Caco-2 (cell line): ENCODE measurements around the gene C16orf54. TPM values are rescaled to one million over a fixed set of nuclear protein-coding genes. Genes with fewer than 3 reads are reported as not detected.
"Not testable (repeated sequence)": the region's sequence is repeated elsewhere in the genome, so short reads cannot be mapped to it uniquely, and the experiment has no call there.

Experiments used
- BruUV-seq: library from RNA; stranded (reverse); fragments of 400-500 nt; replicated peaks from 2 replicates; lab custom pipeline; 2021; lab: Mats Ljungman, UMichigan
- CTCF ChIA-PET: fragments of 300-600 bp; sonication (Branson Sonifier 250); formaldehyde crosslinking; loops from one replicate; lab custom pipeline; 2022; ENCODE audit warnings: antibody characterized with exemption; lab: Charles Lee
- POLR2A ChIA-PET: fragments of 300-600 bp; sonication (Branson Sonifier 250); formaldehyde crosslinking; loops from one replicate; lab custom pipeline; 2022; ENCODE audit warnings: antibody characterized with exemption; lab: Charles Lee
- DNase-seq, 2 experiments: peaks; one replicate each; pipeline versions ENCODE4 v3.0.0 to v3.0.0-alpha.2; 2020 to 2022
- H3K27me3 ChIP-seq: replicated peaks from 2 replicates; pipeline ENCODE4 v1.6.0; 2011; ENCODE audit warnings: low read length; ENCODE audit not compliant: control insufficient read depth, insufficient read depth
- H3K36me3 ChIP-seq: 2 replicates; pipeline ENCODE4 v1.5.1; 2011; ENCODE audit warnings: low read length; ENCODE audit not compliant: control insufficient read depth, insufficient read depth
- H3K4me1 ChIP-seq: fragments of 250-450 bp; sonication (Bioruptor Pico); 2 replicates; pipeline ENCODE4 v1.5.1; 2020; ENCODE audit warnings: mild to moderate bottlenecking
- H3K4me3 ChIP-seq: 2 replicates; pipeline ENCODE4 v1.5.1; 2011; ENCODE audit warnings: low read depth, mild to moderate bottlenecking, control low read depth, low read length
- H3K9me3 ChIP-seq: fragments of 250-450 bp; sonication (Bioruptor Pico); 2 replicates; pipeline ENCODE4 v1.5.1; 2020; ENCODE audit warnings: mild to moderate bottlenecking, moderate library complexity
- H3K27ac Mint-ChIP-seq: one replicate; pipeline ENCODE4 v1.8.0; 2022; ENCODE audit warnings: mixed read lengths; ENCODE audit not compliant: unreplicated experiment
- H3K27me3 Mint-ChIP-seq: one replicate; pipeline ENCODE4 v1.8.0; 2022; ENCODE audit warnings: mixed read lengths; ENCODE audit not compliant: insufficient read depth, unreplicated experiment
- H3K36me3 Mint-ChIP-seq: one replicate; pipeline ENCODE4 v1.8.0; 2022; ENCODE audit warnings: mild to moderate bottlenecking, mixed read lengths; ENCODE audit not compliant: insufficient read depth, unreplicated experiment
- H3K4me1 Mint-ChIP-seq: one replicate; pipeline ENCODE4 v1.8.0; 2022; ENCODE audit warnings: low read depth, mixed read lengths; ENCODE audit not compliant: unreplicated experiment
- H3K4me3 Mint-ChIP-seq: one replicate; pipeline ENCODE4 v1.8.0; 2022; ENCODE audit warnings: mild to moderate bottlenecking, moderate library complexity, mixed read lengths; ENCODE audit not compliant: unreplicated experiment
- H3K9me3 Mint-ChIP-seq: one replicate; pipeline ENCODE4 v1.8.0; 2022; ENCODE audit warnings: mixed read lengths; ENCODE audit not compliant: unreplicated experiment
- intact Hi-C: fragments of 100-400 bp; cut with micrococcal nuclease; formaldehyde crosslinking; loops from one replicate; pipeline ENCODE4 v1.10.0; 2022; ENCODE audit not compliant: unreplicated experiment
- total RNA-seq: library from RNA; stranded (reverse); gene quantifications from 2 replicates; pipeline ENCODE4 v1.2.3, GENCODE V29; 2022
- TF ChIP-seq, protein P1 (sequence below), 2 experiments: fragments of 200-600 bp in 1 of 2; IDR thresholded peaks; 1 replicate in 1 of 2; 2 replicates in 1 of 2; pipeline versions ENCODE4 v1.5.1 to v1.8.0; 2011 to 2022; ENCODE audit warnings: antibody characterized with exemption in 1 of 2, control low read depth in 1 of 2, inconsistent platforms in 1 of 2, low read depth in 1 of 2, low read length in 1 of 2, mild to moderate bottlenecking in 1 of 2, moderate library complexity in 1 of 2; ENCODE audit not compliant: insufficient read depth in 1 of 2, severe bottlenecking in 1 of 2, unreplicated experiment in 1 of 2

Gene C16orf54
- total RNA-seq, 1 experiment from 2014 or later = not detected

DNA sequence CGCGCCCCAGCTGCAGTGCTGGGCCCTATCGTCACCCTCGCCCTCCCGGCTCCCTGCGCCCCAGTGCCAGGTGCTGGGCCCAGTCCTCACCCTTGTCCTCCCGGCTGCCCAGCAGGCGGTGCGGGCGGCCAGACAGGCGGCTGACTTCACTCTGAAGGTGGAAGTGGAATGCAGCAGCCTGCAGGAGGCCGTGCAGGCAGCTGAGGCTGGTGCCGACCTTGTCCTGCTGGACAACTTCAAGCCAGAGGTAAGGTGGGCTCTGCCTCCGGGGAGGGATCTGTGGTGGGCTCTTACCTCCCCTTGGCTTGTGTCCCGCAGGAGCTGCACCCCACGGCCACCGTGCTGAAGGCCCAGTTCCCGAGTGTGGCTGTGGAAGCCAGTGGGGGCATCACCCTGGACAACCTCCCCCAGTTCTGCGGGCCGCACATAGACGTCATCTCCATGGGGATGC lies 48.9 kb downstream of the C16orf54 start:
- no peak for DNase-seq
- Mint-ChIP-seq H3K4me3 (no peak overlapping the region), H3K27ac (no peak overlapping the region), H3K4me1 (no peaks in the 10 kb centered on the region), H3K36me3 (peaks cover 71% of the 10 kb centered on the region), H3K27me3 (no peaks in the 10 kb centered on the region), H3K9me3 (no peaks in the 10 kb centered on the region)
- H3K4me1 ChIP-seq = 0 out of 2 replicates have a peak, but pooled peaks cover 2% of the 10 kb centered on the region
- H3K9me3 ChIP-seq = no peaks in the 10 kb centered on the region
- no peaks in the 10 kb centered on the region for H3K27me3 ChIP-seq
- H3K4me3 ChIP-seq = no peak overlapping the region
- BruUV-seq = no TSS peak
- CTCF ChIA-PET = no interaction called here
- intact Hi-C loops = no loop called here
- POLR2A ChIA-PET = no interaction called here
- H3K36me3 ChIP-seq = peaks cover 1% of the 10 kb centered on the region; the same call in 1 of the 2 replicates
- TF ChIP-seq, protein P1, sequence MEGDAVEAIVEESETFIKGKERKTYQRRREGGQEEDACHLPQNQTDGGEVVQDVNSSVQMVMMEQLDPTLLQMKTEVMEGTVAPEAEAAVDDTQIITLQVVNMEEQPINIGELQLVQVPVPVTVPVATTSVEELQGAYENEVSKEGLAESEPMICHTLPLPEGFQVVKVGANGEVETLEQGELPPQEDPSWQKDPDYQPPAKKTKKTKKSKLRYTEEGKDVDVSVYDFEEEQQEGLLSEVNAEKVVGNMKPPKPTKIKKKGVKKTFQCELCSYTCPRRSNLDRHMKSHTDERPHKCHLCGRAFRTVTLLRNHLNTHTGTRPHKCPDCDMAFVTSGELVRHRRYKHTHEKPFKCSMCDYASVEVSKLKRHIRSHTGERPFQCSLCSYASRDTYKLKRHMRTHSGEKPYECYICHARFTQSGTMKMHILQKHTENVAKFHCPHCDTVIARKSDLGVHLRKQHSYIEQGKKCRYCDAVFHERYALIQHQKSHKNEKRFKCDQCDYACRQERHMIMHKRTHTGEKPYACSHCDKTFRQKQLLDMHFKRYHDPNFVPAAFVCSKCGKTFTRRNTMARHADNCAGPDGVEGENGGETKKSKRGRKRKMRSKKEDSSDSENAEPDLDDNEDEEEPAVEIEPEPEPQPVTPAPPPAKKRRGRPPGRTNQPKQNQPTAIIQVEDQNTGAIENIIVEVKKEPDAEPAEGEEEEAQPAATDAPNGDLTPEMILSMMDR (IDR thresholded peaks at IDR 0.05; ENCODE audit: insufficient read depth in 1 of 2, low read depth in 1 of 2, low read length in 1 of 2, severe bottlenecking in 1 of 2, unreplicated experiment in 1 of 2) = no peak

GRCh38 chr16:29695675-29696074 lies 50.1 kb downstream of the C16orf54 start:
- H3K4me1 Mint-ChIP-seq, POLR2A ChIA-PET, H3K27me3 Mint-ChIP-seq, H3K4me3 ChIP-seq, intact Hi-C loops, H3K4me1 ChIP-seq, H3K27ac Mint-ChIP-seq, BruUV-seq, H3K27me3 ChIP-seq, H3K4me3 Mint-ChIP-seq, DNase-seq, H3K9me3 ChIP-seq, H3K9me3 Mint-ChIP-seq, H3K36me3 ChIP-seq: not testable (repeated sequence)
- peaks cover 80% of the 10 kb centered on the region for H3K36me3 Mint-ChIP-seq
- CTCF ChIA-PET = interaction anchor here (0.6 kb wide), 1 partner anchor 360 kb away, joined by 3 read pairs; no protein-coding TSS in a partner anchor

DNA sequence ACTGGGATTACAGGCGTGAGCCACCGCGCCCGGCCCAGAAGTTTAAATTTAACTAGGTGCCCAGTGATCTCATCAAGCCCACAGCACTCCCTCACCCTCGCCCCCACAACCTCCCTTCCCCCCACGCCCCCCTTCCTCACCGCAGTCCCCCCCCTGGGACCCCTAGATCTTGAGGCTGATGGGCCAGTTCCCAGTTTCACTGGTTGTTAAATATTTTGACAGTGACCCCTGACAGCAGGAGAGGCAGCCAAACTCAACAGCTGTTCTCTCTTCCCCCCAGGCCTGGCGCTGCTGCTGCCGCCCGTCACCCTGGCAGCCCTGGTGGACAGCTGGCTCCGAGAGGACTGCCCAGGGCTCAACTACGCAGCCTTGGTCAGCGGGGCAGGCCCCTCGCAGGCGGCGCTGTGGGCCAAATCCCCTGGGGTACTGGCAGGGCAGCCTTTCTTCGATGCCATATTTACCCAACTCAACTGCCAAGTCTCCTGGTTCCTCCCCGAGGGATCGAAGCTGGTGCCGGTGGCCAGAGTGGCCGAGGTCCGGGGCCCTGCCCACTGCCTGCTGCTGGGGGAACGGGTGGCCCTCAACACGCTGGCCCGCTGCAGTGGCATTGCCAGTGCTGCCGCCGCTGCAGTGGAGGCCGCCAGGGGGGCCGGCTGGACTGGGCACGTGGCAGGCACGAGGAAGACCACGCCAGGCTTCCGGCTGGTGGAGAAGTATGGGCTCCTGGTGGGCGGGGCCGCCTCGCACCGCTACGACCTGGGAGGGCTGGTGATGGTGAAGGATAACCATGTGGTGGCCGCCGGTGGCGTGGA lies 51.2 kb downstream of the C16orf54 start:
- no peaks in the 10 kb centered on the region for H3K9me3 Mint-ChIP-seq
- TF ChIP-seq, protein P1 (IDR thresholded peaks at IDR 0.05; ENCODE audit: insufficient read depth in 1 of 2, low read depth in 1 of 2, low read length in 1 of 2, severe bottlenecking in 1 of 2, unreplicated experiment in 1 of 2) = no peak
- CTCF ChIA-PET = no interaction called here

GRCh38 chr16:29692606-29693005 lies 53.2 kb downstream of the C16orf54 start:
- H3K9me3 Mint-ChIP-seq, DNase-seq, H3K4me3 Mint-ChIP-seq, H3K36me3 ChIP-seq, H3K9me3 ChIP-seq, H3K27ac Mint-ChIP-seq, H3K4me3 ChIP-seq, BruUV-seq, H3K27me3 Mint-ChIP-seq, POLR2A ChIA-PET, CTCF ChIA-PET, H3K27me3 ChIP-seq, intact Hi-C loops: not testable (repeated sequence)
- Mint-ChIP-seq H3K4me1 (peaks cover 15% of the 10 kb centered on the region), H3K36me3 (peaks cover 83% of the 10 kb centered on the region)
- H3K4me1 ChIP-seq = peaks cover 16% of the 10 kb centered on the region

More for the DNA sequence above, 51.2 kb downstream of the C16orf54 start:
- peaks cover 1% of the 10 kb centered on the region; the same call in 1 of the 2 replicates for H3K36me3 ChIP-seq
- H3K4me3 ChIP-seq = no peak overlapping the region
- H3K27ac Mint-ChIP-seq = no peak overlapping the region
- no peaks in the 10 kb centered on the region for H3K9me3 ChIP-seq
- H3K27me3 Mint-ChIP-seq = no peaks in the 10 kb centered on the region
- H3K4me1 Mint-ChIP-seq = peaks cover 6% of the 10 kb centered on the region
- intact Hi-C loops = no loop called here
- no peak overlapping the region for H3K4me3 Mint-ChIP-seq
- no TSS peak for BruUV-seq
- peaks cover 85% of the 10 kb centered on the region for H3K36me3 Mint-ChIP-seq
- H3K4me1 ChIP-seq = peaks cover 4% of the 10 kb centered on the region
- DNase-seq = no peak
- H3K27me3 ChIP-seq = no peaks in the 10 kb centered on the region
- POLR2A ChIA-PET = no interaction called here
